Fibroblast of lung (primary cell): ENCODE measurements around the gene TMEM212. TPM values are rescaled to one million over a fixed set of nuclear protein-coding genes. Genes with fewer than 3 reads are reported as not detected.

Source experiments
- DNase-seq, 2 donors: peaks; one replicate each; pipeline versions ENCODE4 v3.0.0 to v3.0.0-alpha.2; 2010; ENCODE audit warnings: low read depth in 2 of 2
- H2AFZ ChIP-seq: 2 replicates; pipeline ENCODE4 v1.5.1; 2012; ENCODE audit warnings: low read length, control low read depth, inconsistent platforms
- H3K27ac ChIP-seq: 2 replicates; pipeline ENCODE4 v1.5.1; 2011; ENCODE audit warnings: low read length, control low read depth; ENCODE audit not compliant: insufficient read depth
- H3K27me3 ChIP-seq: 2 replicates; pipeline ENCODE4 v1.5.1; 2011; ENCODE audit warnings: mild to moderate bottlenecking, low read length; ENCODE audit not compliant: control insufficient read depth, insufficient read depth
- H3K36me3 ChIP-seq: 2 replicates; pipeline ENCODE4 v1.5.1; 2011; ENCODE audit warnings: low read length; ENCODE audit not compliant: control insufficient read depth, insufficient read depth
- H3K4me1 ChIP-seq: 2 replicates; pipeline ENCODE4 v1.5.1; 2011; ENCODE audit warnings: low read length; ENCODE audit not compliant: control insufficient read depth, insufficient read depth; ENCODE audit errors: extremely low read depth
- H3K4me2 ChIP-seq: 2 replicates; pipeline ENCODE4 v1.5.1; 2011; ENCODE audit warnings: low read length, control low read depth; ENCODE audit not compliant: insufficient read depth; ENCODE audit errors: extremely low read depth
- H3K4me3 ChIP-seq, 4 experiments: fragments of 200-600 bp in 1 of 4; sonication (generic) in 1 of 4; replicated peaks in 1 of 4; 2 replicates each; pipeline ENCODE4 v1.5.1; 2011 to 2016; ENCODE audit warnings: low read length in 4 of 4, low read depth in 3 of 4, mild to moderate bottlenecking in 3 of 4, control low read depth in 2 of 4, inconsistent platforms in 1 of 4, mixed read lengths in 1 of 4; ENCODE audit not compliant: insufficient read depth in 1 of 4; ENCODE audit errors: control extremely low read depth in 1 of 4
- H3K79me2 ChIP-seq: 2 replicates; pipeline ENCODE4 v1.5.1; 2012; ENCODE audit warnings: mild to moderate bottlenecking, low read length, inconsistent platforms; ENCODE audit not compliant: control insufficient read depth, insufficient read depth
- H3K9ac ChIP-seq: 2 replicates; pipeline ENCODE4 v1.5.1; 2011; ENCODE audit warnings: mild to moderate bottlenecking, low read length, control low read depth; ENCODE audit not compliant: insufficient read depth
- H3K9me3 ChIP-seq: 2 replicates; pipeline ENCODE4 v1.5.1; 2012; ENCODE audit warnings: low read depth, low read length; ENCODE audit not compliant: control insufficient read depth, insufficient read depth
- H4K20me1 ChIP-seq: 2 replicates; pipeline ENCODE4 v1.5.1; 2011; ENCODE audit warnings: low read length; ENCODE audit not compliant: control insufficient read depth, insufficient read depth; ENCODE audit errors: extremely low read depth
- CTCF ChIP-seq, 2 donors: IDR thresholded peaks in 1 of 2; conservative IDR thresholded peaks in 1 of 2; 1 replicate in 1 of 2; 2 replicates in 1 of 2; pipeline ENCODE4 v1.5.1; 2011 to 2012; ENCODE audit warnings: low read length in 2 of 2, control low read depth in 1 of 2, inconsistent platforms in 1 of 2, low read depth in 1 of 2, mild to moderate bottlenecking in 1 of 2
- EZH2 ChIP-seq: IDR thresholded peaks from 2 replicates; pipeline ENCODE4 v1.5.1; 2012; ENCODE audit warnings: low read length, control low read depth, mild to moderate bottlenecking; ENCODE audit errors: missing control alignments
- polyA plus RNA-seq, 2 donors: library from polyadenylated mRNA; depleted of rRNA in 1 of 2; stranded (reverse) in 1 of 2; unstranded in 1 of 2; fragments of >200 nt; gene quantifications; 2 replicates each; pipeline ENCODE4 v1.2.1, GENCODE V29; 2011 to 2012; ENCODE audit warnings: missing spikeins in 1 of 2
- total RNA-seq: library from RNA; depleted of rRNA; stranded (reverse); fragments of >200 nt; gene quantifications from 2 replicates; pipeline ENCODE4 v1.2.1, GENCODE V29; 2014

The TMEM212 gene
- total and polyA plus RNA-seq, 2 donors (not counting 1 experiment from before 2014, with no cell fraction given): not detected

- no peaks in the 10 kb centered on the region for H3K27me3 ChIP-seq
- H2AFZ ChIP-seq: no peak overlapping the region
- no peaks in the 10 kb centered on the region for H4K20me1 ChIP-seq
- H3K4me2 ChIP-seq: no peak overlapping the region
- DNase-seq: no peak
- no peaks in the 10 kb centered on the region for H3K36me3 ChIP-seq
- H3K27ac ChIP-seq: no peak overlapping the region
- TF ChIP-seq EZH2 (no peak), CTCF (conservative IDR thresholded peaks at IDR 0.05 in 1 of 2, IDR thresholded peaks at IDR 0.05 in 1 of 2; ENCODE audit: low read depth in 1 of 2, low read length in 2 of 2) (no peak)
- H3K4me3 ChIP-seq: no peak overlapping the region
- no peaks in the 10 kb centered on the region for H3K79me2 ChIP-seq
- no peak overlapping the region for H3K9ac ChIP-seq
- H3K9me3 ChIP-seq: no peaks in the 10 kb centered on the region
- peaks cover 5% of the 10 kb centered on the region for H3K4me1 ChIP-seq
Observed at GRCh38 chr3:171840811-171841619, 2.1 kb upstream of the TMEM212 start.

- H4K20me1 ChIP-seq: no peaks in the 10 kb centered on the region
- peak; percentile 23 to 79 for DNase-seq
- H3K79me2 ChIP-seq: no peaks in the 10 kb centered on the region
- peaks cover 5% of the 10 kb centered on the region for H3K4me1 ChIP-seq
- no peak overlapping the region for H3K27ac ChIP-seq
- H3K9ac ChIP-seq: no peak overlapping the region
- H3K9me3 ChIP-seq: no peaks in the 10 kb centered on the region
- H3K4me2 ChIP-seq: no peak overlapping the region
- H3K27me3 ChIP-seq: no peaks in the 10 kb centered on the region
- TF ChIP-seq CTCF (conservative IDR thresholded peaks at IDR 0.05 in 1 of 2, IDR thresholded peaks at IDR 0.05 in 1 of 2; ENCODE audit: low read depth in 1 of 2, low read length in 2 of 2) (no peak), EZH2 (no peak)
- no peak overlapping the region for H3K4me3 ChIP-seq
- no peak overlapping the region for H2AFZ ChIP-seq
- H3K36me3 ChIP-seq: no peaks in the 10 kb centered on the region
Observed at GRCh38 chr3:171841620-171842000, 1.5 kb upstream of the TMEM212 start.

GRCh38 chr3:171844873-171845272 lies 1.7 kb downstream of the TMEM212 start:
- H3K27me3 ChIP-seq: no peaks in the 10 kb centered on the region
- peak in 1 of 2 donors; percentile 69 for DNase-seq
- H4K20me1 ChIP-seq: no peaks in the 10 kb centered on the region
- no peak overlapping the region for H3K9ac ChIP-seq
- no peaks in the 10 kb centered on the region for H3K4me1 ChIP-seq
- no peak overlapping the region for H3K4me3 ChIP-seq
- no peaks in the 10 kb centered on the region for H3K9me3 ChIP-seq
- H3K4me2 ChIP-seq: no peak overlapping the region
- H3K27ac ChIP-seq: no peak overlapping the region
- no peaks in the 10 kb centered on the region for H3K36me3 ChIP-seq
- TF ChIP-seq CTCF (conservative IDR thresholded peaks at IDR 0.05 in 1 of 2, IDR thresholded peaks at IDR 0.05 in 1 of 2; ENCODE audit: low read depth in 1 of 2, low read length in 2 of 2): no peak
- no peak for TF ChIP-seq EZH2
- no peaks in the 10 kb centered on the region for H3K79me2 ChIP-seq
- H2AFZ ChIP-seq: no peak overlapping the region
